ENCODE measurements around the gene ITPR1.

- TF ChIP-seq CTCF (IDR thresholded peaks at IDR 0.05) (no peak), POLR2A (IDR thresholded peaks at IDR 0.05) (no peak)
Observed at GRCh38 chr3:4475804-4476203, 17.3 kb upstream of the ITPR1 start.

Measured in esophagus squamous epithelium (tissue), 4 donors.